IMR-90 (cell line): ENCODE results near the gene ZNF549. TPM values are rescaled to one million over a fixed set of nuclear protein-coding genes. Genes with fewer than 3 reads are reported as not detected.

Source experiments
- ATAC-seq: fragments of 200-7000 bp; cut with Tn5 transposase; 2 replicates; pipeline ENCODE4 v1.9.1; 2020; ENCODE audit warnings: low read depth, mild to moderate bottlenecking, moderate library complexity
- BruUV-seq: library from RNA; stranded (reverse); fragments of 400-500 nt; replicated peaks from 2 replicates; lab custom pipeline; 2021; lab: Mats Ljungman, UMichigan
- CTCF ChIA-PET: fragments of 300-600 bp; formaldehyde crosslinking; extraction: SDS; loops from one replicate; lab custom pipeline; 2021; ENCODE audit warnings: antibody characterized with exemption; lab: Yijun Ruan, JAX
- POLR2A ChIA-PET: fragments of 300-600 bp; sonication (Branson Sonifier 250); formaldehyde crosslinking; loops from one replicate; lab custom pipeline; 2022; ENCODE audit warnings: antibody characterized with exemption; ENCODE audit not compliant: unreplicated experiment; lab: Charles Lee
- DNase-seq: peaks from one replicate; pipeline ENCODE4 v3.0.0; 2013
- H2AFZ ChIP-seq: replicated peaks from 2 replicates; pipeline ENCODE3; 2013; ENCODE audit warnings: low read length, mild to moderate bottlenecking; ENCODE audit not compliant: poor library complexity
- H2AK5ac ChIP-seq: 2 replicates; pipeline ENCODE4 v1.6.1; 2013; ENCODE audit warnings: low read depth, low read length, inconsistent platforms
- H2AK9ac ChIP-seq: replicated peaks from 2 replicates; pipeline ENCODE3; 2013; ENCODE audit warnings: mild to moderate bottlenecking, low read depth, low read length, moderate library complexity; ENCODE audit not compliant: poor library complexity
- H2BK120ac ChIP-seq: 2 replicates; pipeline ENCODE4 v1.6.1; 2013; ENCODE audit warnings: low read depth, low read length, inconsistent platforms
- H2BK15ac ChIP-seq: 3 replicates; pipeline ENCODE4 v1.6.1; 2013; ENCODE audit warnings: low read depth, low read length, inconsistent platforms
- H2BK20ac ChIP-seq: 2 replicates; pipeline ENCODE4 v1.6.1; 2013; ENCODE audit warnings: low read depth, mild to moderate bottlenecking, inconsistent platforms, low read length, moderate library complexity
- H2BK5ac ChIP-seq: 2 replicates; pipeline ENCODE4 v1.6.1; 2013; ENCODE audit warnings: mild to moderate bottlenecking, low read depth, low read length, inconsistent platforms; ENCODE audit not compliant: poor library complexity, severe bottlenecking
- H3K14ac ChIP-seq: replicated peaks from 2 replicates; pipeline ENCODE4 v1.6.1; 2013; ENCODE audit warnings: low read depth, low read length, inconsistent platforms
- H3K18ac ChIP-seq: 2 replicates; pipeline ENCODE4 v1.6.1; 2013; ENCODE audit warnings: low read depth, low read length, control low read depth
- H3K23ac ChIP-seq: 2 replicates; pipeline ENCODE4 v1.6.1; 2013; ENCODE audit warnings: low read depth, low read length, inconsistent platforms
- H3K27ac ChIP-seq: 2 replicates; pipeline ENCODE4 v1.5.1; 2013; ENCODE audit warnings: mild to moderate bottlenecking, control low read depth, low read length; ENCODE audit not compliant: insufficient read depth
- H3K27me3 ChIP-seq: 2 replicates; pipeline ENCODE4 v1.6.1; 2013; ENCODE audit warnings: low read length; ENCODE audit not compliant: control insufficient read depth, insufficient read depth
- H3K36me3 ChIP-seq: 2 replicates; pipeline ENCODE4 v1.6.1; 2013; ENCODE audit warnings: low read length, mixed read lengths; ENCODE audit not compliant: control insufficient read depth, insufficient read depth
- H3K4ac ChIP-seq: 2 replicates; pipeline ENCODE4 v1.6.1; 2013; ENCODE audit warnings: low read depth, low read length, inconsistent platforms
- H3K4me1 ChIP-seq: 2 replicates; pipeline ENCODE4 v1.6.1; 2013; ENCODE audit warnings: low read length, mixed read lengths; ENCODE audit not compliant: control insufficient read depth, insufficient read depth
- H3K4me2 ChIP-seq: 2 replicates; pipeline ENCODE4 v1.6.1; 2013; ENCODE audit warnings: low read depth, mild to moderate bottlenecking, control low read depth, low read length, moderate library complexity
- H3K4me3 ChIP-seq: 2 replicates; pipeline ENCODE4 v1.5.1; 2013; ENCODE audit warnings: low read depth, mild to moderate bottlenecking, control low read depth, low read length, moderate library complexity; ENCODE audit not compliant: insufficient read depth
- H3K56ac ChIP-seq: 2 replicates; pipeline ENCODE4 v1.6.1; 2013; ENCODE audit warnings: low read length, inconsistent platforms; ENCODE audit not compliant: insufficient read depth; ENCODE audit errors: extremely low read depth
- H3K79me1 ChIP-seq, 2 experiments: 2 replicates each; pipeline ENCODE4 v1.6.1; 2013; ENCODE audit warnings: low read length in 2 of 2, inconsistent platforms in 1 of 2, low read depth in 1 of 2
- H3K9ac ChIP-seq: 2 replicates; pipeline ENCODE4 v1.6.1; 2013; ENCODE audit warnings: low read depth, low read length, control low read depth
- H3K9me1 ChIP-seq: 2 replicates; pipeline ENCODE4 v1.6.1; 2013; ENCODE audit warnings: low read length, inconsistent platforms; ENCODE audit not compliant: insufficient read depth
- H3K9me3 ChIP-seq: 2 replicates; pipeline ENCODE4 v1.6.1; 2013; ENCODE audit warnings: low read length; ENCODE audit not compliant: control insufficient read depth, insufficient read depth
- H4K20me1 ChIP-seq: 2 replicates; pipeline ENCODE4 v1.6.1; 2013; ENCODE audit warnings: low read length, inconsistent platforms; ENCODE audit not compliant: insufficient read depth
- H4K5ac ChIP-seq: 2 replicates; pipeline ENCODE4 v1.6.1; 2013; ENCODE audit warnings: mild to moderate bottlenecking, low read depth, low read length, control low read depth
- H4K8ac ChIP-seq, 2 experiments: 2 replicates each; pipeline ENCODE4 v1.6.1; 2013; ENCODE audit warnings: low read depth in 2 of 2, low read length in 2 of 2, control low read depth in 1 of 2, inconsistent platforms in 1 of 2
- H4K91ac ChIP-seq: 2 replicates; pipeline ENCODE4 v1.6.1; 2013; ENCODE audit warnings: low read depth, low read length, inconsistent platforms; ENCODE audit not compliant: insufficient read depth
- CHD1 ChIP-seq: IDR thresholded peaks from 2 replicates; pipeline ENCODE4 v1.6.1; 2012; ENCODE audit warnings: low read depth, low read length, improper control_type of control experiment
- CTCF ChIP-seq: conservative IDR thresholded peaks from 2 replicates; pipeline ENCODE4 v1.5.1; 2012; ENCODE audit warnings: mild to moderate bottlenecking, low read depth, low read length, improper control_type of control experiment
- MAZ ChIP-seq: IDR thresholded peaks from 2 replicates; pipeline ENCODE4 v1.6.1; 2012; ENCODE audit warnings: low read depth, mild to moderate bottlenecking, low read length, improper control_type of control experiment, moderate library complexity, borderline replicate concordance
- NFE2L2 ChIP-seq: fragments of 150-350 bp; IDR thresholded peaks from 2 replicates; pipeline ENCODE4 v1.6.1; 2016; ENCODE audit warnings: low read depth, mild to moderate bottlenecking, low read length
- RAD21 ChIP-seq: IDR thresholded peaks from 2 replicates; pipeline ENCODE4 v1.6.1; 2012; ENCODE audit warnings: low read length, improper control_type of control experiment
- SMC3 ChIP-seq: fragments of 150-350 bp; IDR thresholded peaks from 2 replicates; pipeline ENCODE4 v1.6.1; 2016; ENCODE audit warnings: low read depth, mild to moderate bottlenecking, antibody characterized with exemption, low read length, moderate library complexity
- WGBS, 2 experiments: methylation state at CpG; one replicate each; pipeline versions ENCODE4 v1.1.5 to v1.1.7; 2013; ENCODE audit warnings: missing lambda C conversion rate in 2 of 2; ENCODE audit not compliant: insufficient read length in 1 of 2; ENCODE audit errors: extremely low coverage in 2 of 2; 5-methylcytosine and 5-hydroxymethylcytosine counted together
- dilution Hi-C: fragments of 300-500 bp; cut with HindIII; formaldehyde crosslinking; loops from one replicate; pipeline ENCODE4 v1.14.3; 2018; ENCODE audit warnings: low sequenced_read_pairs; ENCODE audit not compliant: unreplicated experiment
- in situ Hi-C: fragments of 300-500 bp; cut with MboI; formaldehyde crosslinking; loops from 3 replicates; pipeline ENCODE4 v1.14.3; 2019; ENCODE audit warnings: low sequenced_read_pairs, inconsistent platforms, mixed read lengths
- intact Hi-C: fragments of 100-400 bp; cut with micrococcal nuclease; formaldehyde crosslinking; loops from 2 replicates; pipeline ENCODE4 v1.10.0; 2022
- polyA plus RNA-seq, 3 experiments: library from polyadenylated mRNA; depleted of rRNA; stranded (reverse); fragments of >200 nt; gene quantifications; 2 replicates each; pipeline ENCODE4 v1.2.3, GENCODE V29; 2012; ENCODE audit warnings: low replicate concordance in 1 of 3
- total RNA-seq: library from RNA; depleted of rRNA; stranded (reverse); fragments of >200 nt; gene quantifications from 2 replicates; pipeline ENCODE4 v1.2.3, GENCODE V29; 2012

Gene ZNF549
- total and polyA plus RNA-seq, 2 of the 4 experiments (the other 2 are of a cell fraction) = 2.4 to 8.6 TPM

DNA sequence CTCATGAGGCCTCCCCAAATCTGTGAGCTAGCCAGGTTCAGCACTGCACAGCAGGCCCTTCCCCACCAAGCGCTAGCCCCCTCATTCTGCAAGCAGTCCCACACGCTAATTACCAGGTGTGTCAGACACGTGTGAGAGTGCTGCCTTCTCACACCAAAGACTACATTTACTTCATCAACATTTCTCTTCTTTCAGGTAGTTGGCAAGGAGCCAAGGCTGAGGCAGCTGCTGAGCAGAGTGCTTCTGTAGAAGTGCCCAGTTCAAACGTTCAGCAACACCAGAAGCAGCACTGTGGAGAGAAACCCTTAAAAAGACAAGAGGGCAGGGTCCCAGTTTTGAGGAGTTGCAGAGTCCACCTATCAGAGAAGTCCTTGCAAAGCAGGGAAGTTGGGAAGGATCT is 21.0 kb upstream of the ZNF549 start:
- Histone ChIP-seq H2AFZ (no peak overlapping the region), H4K20me1 (peaks cover 5% of the 10 kb centered on the region; the same call in 1 of the 2 replicates), H3K4me3 (no peak overlapping the region), H3K9me1 (no peaks in the 10 kb centered on the region), H2AK9ac (no peak overlapping the region), H3K23ac (no peak overlapping the region), H4K5ac (no peak overlapping the region), H3K4me1 (no peaks in the 10 kb centered on the region), H3K79me1 (peaks cover 26 to 31% of the 10 kb centered on the region in 2 experiments), H2BK5ac (no peak overlapping the region), H3K56ac (no peak overlapping the region), H3K18ac (no peak overlapping the region), H3K9ac (no peak overlapping the region), H3K4ac (no peak overlapping the region), H2BK20ac (no peak overlapping the region), H4K91ac (no peak overlapping the region), H2AK5ac (no peak overlapping the region), H3K36me3 (peaks cover 52% of the 10 kb centered on the region), H2BK15ac (no peak overlapping the region), H3K14ac (no peak overlapping the region), H4K8ac (no peak overlapping the region), H3K27me3 (no peaks in the 10 kb centered on the region), H3K27ac (no peak overlapping the region), H3K9me3 (peaks cover 30% of the 10 kb centered on the region), H3K4me2 (no peak overlapping the region), H2BK120ac (no peak overlapping the region)
- no TSS peak for BruUV-seq
- DNase-seq (no peak), ATAC-seq (no peak)
- CTCF ChIA-PET = no interaction called here
- in situ Hi-C loops = no loop called here
- intact Hi-C loops = no loop called here
- 75% methylated on average over 2 of the region's 4 CpGs; no CpG with 5 or more reads in 1 of the 2 experiments for WGBS, 2 experiments
- TF ChIP-seq SMC3 = no peak
- TF ChIP-seq CHD1 = no peak
- no peak for TF ChIP-seq RAD21
- no peak for TF ChIP-seq MAZ
- TF ChIP-seq NFE2L2 = no peak
- TF ChIP-seq CTCF = no peak
- dilution Hi-C loops = no loop called here
- POLR2A ChIA-PET = no interaction called here
